Stimulated activated memory B cell treated with anti-CD40 and anti-IgM and Interleukin-4, amounts not matched to agents 10 μg/mL and 1 μg/mL and 100 μg/mL, for 72 hours (primary cell): ENCODE data around the gene RNF103.

Source experiments
- ATAC-seq: fragments of 150-1000 bp; cut with Tn5 transposase; 2 replicates; pipeline ENCODE4 v1.10.0; 2021
- H3K27ac Mint-ChIP-seq: one replicate; pipeline ENCODE4 v1.8.0; 2022; ENCODE audit warnings: mild to moderate bottlenecking, mixed read lengths
- H3K27me3 Mint-ChIP-seq: one replicate; pipeline ENCODE4 v1.8.0; 2022; ENCODE audit warnings: mixed read lengths
- H3K36me3 Mint-ChIP-seq: one replicate; pipeline ENCODE4 v1.8.0; 2022; ENCODE audit warnings: mixed read lengths
- H3K4me1 Mint-ChIP-seq: one replicate; pipeline ENCODE4 v1.8.0; 2022; ENCODE audit warnings: mixed read lengths
- H3K4me3 Mint-ChIP-seq: one replicate; pipeline ENCODE4 v1.8.0; 2022; ENCODE audit warnings: mild to moderate bottlenecking, moderate library complexity, mixed read lengths
- H3K9me3 Mint-ChIP-seq: one replicate; pipeline ENCODE4 v1.8.0; 2022; ENCODE audit warnings: mixed read lengths

The RNF103 gene

DNA sequence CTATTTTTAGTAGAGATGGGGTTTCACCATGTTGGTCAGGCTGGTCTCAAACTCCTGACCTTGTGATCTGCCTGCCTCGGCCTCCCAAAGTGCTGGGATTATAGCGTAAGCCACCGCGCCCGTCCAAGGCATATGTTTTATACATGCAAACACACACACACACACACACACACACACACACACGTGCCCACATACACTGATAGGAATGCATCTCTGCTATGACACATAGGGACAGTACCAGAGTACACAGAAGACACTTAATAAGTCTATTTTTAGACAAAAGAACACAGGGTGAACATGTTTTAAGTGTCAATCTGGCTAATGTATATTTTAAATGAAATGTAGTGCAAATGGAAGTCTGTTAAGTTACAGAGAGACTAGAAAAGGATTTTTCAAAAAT lies 10.7 kb upstream of the RNF103 start:
- no peak for ATAC-seq
- no peaks in the 10 kb centered on the region for H3K4me1 Mint-ChIP-seq
- no peaks in the 10 kb centered on the region for H3K36me3 Mint-ChIP-seq
- H3K27ac Mint-ChIP-seq, result no peak overlapping the region
- H3K4me3 Mint-ChIP-seq, result no peak overlapping the region
- H3K27me3 Mint-ChIP-seq, result peaks cover 5% of the 10 kb centered on the region
- H3K9me3 Mint-ChIP-seq, result no peaks in the 10 kb centered on the region

DNA sequence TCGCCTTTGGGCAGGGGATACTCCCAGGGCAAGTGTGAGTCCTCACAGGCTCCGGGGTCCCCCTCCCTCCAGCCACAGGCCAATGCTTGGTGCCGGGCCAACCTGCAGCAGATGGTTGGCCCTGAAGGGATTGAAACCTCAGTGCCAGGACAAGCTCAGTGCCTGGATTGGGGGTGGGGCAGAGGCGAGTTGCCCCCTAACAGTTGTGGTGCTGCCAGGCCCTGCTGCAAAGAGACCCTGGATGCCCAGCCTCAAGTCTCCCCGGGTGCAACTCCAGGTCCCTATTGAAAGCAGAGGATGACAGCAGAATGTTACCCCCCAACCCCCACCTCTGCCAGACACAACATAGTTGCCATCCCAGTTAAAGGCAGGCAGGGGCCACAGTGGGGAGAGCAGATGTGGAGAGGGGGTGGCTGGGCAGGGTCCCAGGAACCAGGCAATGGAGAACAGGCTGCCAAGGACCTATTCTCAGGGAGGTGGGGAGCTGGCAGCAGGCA lies 9.5 kb upstream of the RNF103 start:
- H3K9me3 Mint-ChIP-seq, result no peaks in the 10 kb centered on the region
- no peak overlapping the region for H3K4me3 Mint-ChIP-seq
- no peaks in the 10 kb centered on the region for H3K36me3 Mint-ChIP-seq
- no peak overlapping the region for H3K27ac Mint-ChIP-seq
- ATAC-seq, result no peak
- H3K4me1 Mint-ChIP-seq, result no peaks in the 10 kb centered on the region
- peaks cover 12% of the 10 kb centered on the region for H3K27me3 Mint-ChIP-seq

DNA sequence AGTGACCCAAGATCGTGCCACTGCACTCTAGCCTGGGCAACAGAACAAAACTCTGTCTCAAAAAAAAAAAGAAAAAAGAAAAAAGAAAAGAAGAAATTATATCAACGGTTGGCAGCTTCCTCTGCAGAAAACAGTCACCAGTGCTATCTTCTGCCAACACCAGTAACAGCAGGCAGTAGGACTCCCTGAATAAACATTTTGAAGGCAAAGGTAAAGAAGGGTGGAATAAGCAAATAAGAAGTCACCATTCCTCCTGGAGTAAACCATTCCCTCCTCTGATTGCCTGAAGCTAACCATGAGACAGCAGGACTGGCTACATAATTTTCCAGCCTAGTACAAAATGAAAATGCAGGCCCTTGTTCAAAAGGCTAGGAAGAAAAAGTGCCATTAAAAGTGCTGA lies 9.0 kb upstream of the RNF103 start:
- H3K4me1 Mint-ChIP-seq, result no peaks in the 10 kb centered on the region
- ATAC-seq, result no peak
- peaks cover 12% of the 10 kb centered on the region for H3K27me3 Mint-ChIP-seq
- no peak overlapping the region for H3K4me3 Mint-ChIP-seq
- no peak overlapping the region for H3K27ac Mint-ChIP-seq
- H3K36me3 Mint-ChIP-seq, result no peaks in the 10 kb centered on the region
- no peaks in the 10 kb centered on the region for H3K9me3 Mint-ChIP-seq

DNA sequence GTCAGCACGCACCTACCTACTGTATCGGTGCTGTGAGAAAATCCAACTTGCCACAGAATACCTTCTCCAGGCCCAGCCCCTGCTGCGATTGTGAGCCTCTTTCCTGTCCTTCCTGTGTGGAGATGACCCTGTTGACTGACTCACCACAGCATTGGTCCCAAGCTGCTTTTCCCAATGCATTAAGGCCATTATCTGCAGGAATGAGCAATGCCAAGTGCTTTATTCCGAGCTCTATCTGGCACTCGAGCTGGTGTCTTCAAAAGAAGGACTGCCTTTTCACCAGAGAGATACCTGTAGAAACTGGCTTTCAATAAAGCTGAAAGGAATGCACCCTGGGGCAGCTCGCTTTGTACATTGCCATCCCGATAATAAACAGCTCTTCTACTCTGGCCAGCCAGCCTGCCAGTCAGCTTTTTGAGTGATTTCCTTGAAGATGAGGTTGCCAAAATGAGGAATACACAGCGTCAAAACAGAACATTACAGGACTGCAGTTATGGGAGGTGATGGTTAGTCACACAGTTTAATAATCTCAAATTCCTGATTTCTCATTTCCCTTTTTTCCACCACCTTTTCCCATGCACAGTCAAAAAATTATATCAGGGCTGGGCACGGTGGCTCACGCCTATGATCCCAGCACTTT lies 8.3 kb upstream of the RNF103 start:
- ATAC-seq, result no peak
- no peak overlapping the region for H3K27ac Mint-ChIP-seq
- no peaks in the 10 kb centered on the region for H3K9me3 Mint-ChIP-seq
- peaks cover 12% of the 10 kb centered on the region for H3K27me3 Mint-ChIP-seq
- no peaks in the 10 kb centered on the region for H3K36me3 Mint-ChIP-seq
- no peaks in the 10 kb centered on the region for H3K4me1 Mint-ChIP-seq
- no peak overlapping the region for H3K4me3 Mint-ChIP-seq

DNA sequence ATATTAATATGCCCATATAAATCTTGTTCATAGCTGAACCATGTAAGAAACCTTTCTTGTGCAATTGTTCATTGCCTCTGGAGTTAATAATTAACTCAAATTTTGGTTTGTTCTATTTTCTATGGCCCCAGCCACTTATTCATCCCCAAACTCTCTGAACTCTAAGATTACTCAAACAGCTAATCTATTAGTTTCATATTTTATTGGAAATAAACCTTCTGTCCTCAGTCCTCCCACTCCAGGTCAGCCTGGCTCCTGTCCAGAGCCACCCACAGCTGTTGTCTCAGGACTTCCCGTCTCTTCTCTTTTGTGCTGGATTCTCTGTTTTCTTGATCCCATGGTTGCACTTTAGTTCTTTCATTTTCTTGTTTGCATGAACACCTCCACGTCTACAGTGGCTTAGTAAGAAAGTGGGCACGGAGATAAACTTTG lies 4.4 kb upstream of the RNF103 start:
- Mint-ChIP-seq H3K27me3 (peaks cover 12% of the 10 kb centered on the region), H3K4me1 (no peaks in the 10 kb centered on the region), H3K4me3 (no peak overlapping the region), H3K9me3 (no peaks in the 10 kb centered on the region), H3K27ac (no peak overlapping the region), H3K36me3 (no peaks in the 10 kb centered on the region)
- ATAC-seq, result no peak

DNA sequence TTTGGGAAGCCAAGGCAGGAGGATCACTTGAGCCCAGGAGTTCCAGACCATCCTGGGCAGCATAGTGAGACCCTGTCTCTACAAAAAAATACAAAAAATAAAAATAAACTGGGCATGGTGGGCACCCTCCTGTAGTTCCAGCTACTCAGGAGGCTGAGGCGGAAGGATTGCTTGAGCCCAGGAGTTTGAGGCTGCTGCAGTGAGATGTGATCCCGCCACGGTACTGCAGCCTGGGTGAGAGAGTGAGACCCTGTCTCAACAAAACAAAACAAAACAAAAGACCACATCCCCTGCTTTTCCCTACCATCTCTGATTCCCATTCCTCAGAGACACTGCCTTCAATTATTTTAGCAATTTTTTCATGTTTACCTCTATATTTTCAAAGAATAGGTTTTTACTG lies 3.9 kb upstream of the RNF103 start:
- Mint-ChIP-seq H3K36me3 (no peaks in the 10 kb centered on the region), H3K4me1 (peaks cover 1% of the 10 kb centered on the region), H3K9me3 (no peaks in the 10 kb centered on the region), H3K27me3 (peaks cover 12% of the 10 kb centered on the region), H3K4me3 (no peak overlapping the region), H3K27ac (no peak overlapping the region)
- ATAC-seq, result no peak

DNA sequence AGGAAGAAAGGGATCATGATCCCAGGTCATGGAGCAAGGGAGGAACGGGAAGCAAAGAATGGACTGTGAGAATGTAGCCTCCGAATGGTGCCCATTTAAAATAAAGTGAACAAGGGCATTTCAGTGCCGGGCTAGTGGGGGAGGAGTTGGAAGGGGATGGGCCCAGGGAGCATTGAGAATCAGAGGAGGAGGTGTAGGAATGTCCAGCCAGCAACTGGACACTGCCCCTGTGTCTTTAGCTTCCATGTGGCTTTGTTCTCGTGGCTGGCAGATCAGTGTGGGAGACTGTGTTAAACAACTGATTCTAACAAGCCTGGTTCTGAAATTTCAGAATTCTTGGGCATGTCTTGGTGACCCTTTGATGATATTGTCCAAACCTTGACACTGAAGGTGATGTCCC lies 1.4 kb upstream of the RNF103 start:
- peaks cover 3% of the 10 kb centered on the region for H3K36me3 Mint-ChIP-seq
- peak overlapping the region; percentile 99 for H3K27ac Mint-ChIP-seq
- H3K9me3 Mint-ChIP-seq, result no peaks in the 10 kb centered on the region
- no peak for ATAC-seq
- no peak overlapping the region for H3K4me3 Mint-ChIP-seq
- peaks cover 17% of the 10 kb centered on the region for H3K4me1 Mint-ChIP-seq
- H3K27me3 Mint-ChIP-seq, result peaks cover 12% of the 10 kb centered on the region

DNA sequence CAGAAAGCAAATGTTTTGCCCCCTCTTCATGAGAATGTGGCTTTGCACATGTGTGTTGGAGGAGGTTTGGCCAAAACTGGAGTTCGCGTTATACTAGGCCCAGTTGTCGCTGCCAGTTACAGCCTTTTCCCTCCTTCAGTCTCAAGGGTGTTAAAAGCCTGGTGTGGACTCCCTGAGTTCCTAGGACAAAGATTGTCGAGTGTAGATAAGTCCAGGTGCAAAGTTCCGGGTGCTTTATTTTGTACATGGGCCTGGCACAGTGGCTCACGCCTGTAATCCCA lies 542 bp upstream of the RNF103 start:
- Mint-ChIP-seq H3K27ac (peak overlapping the region; percentile 99), H3K4me1 (peaks cover 17% of the 10 kb centered on the region), H3K9me3 (no peaks in the 10 kb centered on the region), H3K27me3 (peaks cover 6% of the 10 kb centered on the region), H3K36me3 (peaks cover 10% of the 10 kb centered on the region), H3K4me3 (peak overlapping the region; percentile 72)
- no peak for ATAC-seq

DNA sequence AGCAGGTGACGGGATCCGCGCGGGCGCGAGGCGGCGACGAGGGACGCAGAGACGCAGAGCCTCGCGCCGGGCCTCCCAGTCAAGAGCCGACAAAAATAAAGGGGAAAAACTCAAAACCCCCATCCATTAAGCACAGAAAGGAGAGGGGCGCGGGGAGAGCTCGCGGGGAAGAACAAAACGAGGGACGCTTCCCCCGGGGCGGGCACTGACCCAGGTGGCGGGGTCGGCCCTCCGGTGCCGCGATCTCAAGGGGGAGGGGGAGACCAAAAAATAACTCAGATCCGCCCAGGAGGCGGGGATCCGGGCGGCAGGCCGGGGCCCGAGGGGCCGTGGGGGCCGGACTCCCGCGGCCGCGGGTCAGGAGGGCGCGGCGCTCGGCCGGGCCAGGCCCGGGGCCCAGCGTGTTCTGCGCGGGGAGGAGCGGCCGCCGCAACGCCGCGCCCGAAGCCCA lies 597 bp downstream of the RNF103 start:
- Mint-ChIP-seq H3K36me3 (peaks cover 10% of the 10 kb centered on the region), H3K27me3 (no peaks in the 10 kb centered on the region), H3K27ac (peak overlapping the region; percentile 99), H3K4me1 (peaks cover 22% of the 10 kb centered on the region), H3K4me3 (peak overlapping the region; percentile 92), H3K9me3 (no peaks in the 10 kb centered on the region)
- peak; percentile 79 for ATAC-seq

DNA sequence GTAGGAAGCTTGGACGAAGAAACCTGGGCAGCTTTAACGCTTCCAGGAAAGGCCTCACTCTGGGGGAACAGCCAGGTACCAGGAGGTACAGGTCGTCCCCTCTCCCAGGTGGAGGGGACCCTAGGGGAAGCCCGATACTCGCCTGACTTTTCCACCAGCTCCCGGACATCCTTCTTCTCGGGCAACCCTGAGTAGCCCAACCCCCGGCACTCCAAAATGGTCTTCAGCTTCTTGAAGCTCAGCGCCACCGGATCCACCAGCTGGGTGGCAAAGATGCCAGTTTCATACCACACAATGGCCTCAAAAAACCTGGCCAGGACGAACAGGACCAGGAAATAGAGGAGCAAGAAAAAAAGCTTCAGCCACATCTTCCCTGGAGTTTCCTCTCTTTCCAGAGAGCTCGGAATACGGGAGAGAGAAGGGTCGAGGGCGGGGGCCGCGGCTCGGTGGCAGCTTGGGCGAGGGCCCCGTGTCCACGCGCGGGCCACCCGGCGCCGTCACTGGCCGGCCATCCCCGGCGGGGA lies 1.1 kb downstream of the RNF103 start:
- peaks cover 22% of the 10 kb centered on the region for H3K4me1 Mint-ChIP-seq
- peak overlapping the region; percentile 92 for H3K4me3 Mint-ChIP-seq
- peaks cover 10% of the 10 kb centered on the region for H3K36me3 Mint-ChIP-seq
- H3K27me3 Mint-ChIP-seq, result no peaks in the 10 kb centered on the region
- no peaks in the 10 kb centered on the region for H3K9me3 Mint-ChIP-seq
- ATAC-seq, result no peak
- peak overlapping the region; percentile 99 for H3K27ac Mint-ChIP-seq

DNA sequence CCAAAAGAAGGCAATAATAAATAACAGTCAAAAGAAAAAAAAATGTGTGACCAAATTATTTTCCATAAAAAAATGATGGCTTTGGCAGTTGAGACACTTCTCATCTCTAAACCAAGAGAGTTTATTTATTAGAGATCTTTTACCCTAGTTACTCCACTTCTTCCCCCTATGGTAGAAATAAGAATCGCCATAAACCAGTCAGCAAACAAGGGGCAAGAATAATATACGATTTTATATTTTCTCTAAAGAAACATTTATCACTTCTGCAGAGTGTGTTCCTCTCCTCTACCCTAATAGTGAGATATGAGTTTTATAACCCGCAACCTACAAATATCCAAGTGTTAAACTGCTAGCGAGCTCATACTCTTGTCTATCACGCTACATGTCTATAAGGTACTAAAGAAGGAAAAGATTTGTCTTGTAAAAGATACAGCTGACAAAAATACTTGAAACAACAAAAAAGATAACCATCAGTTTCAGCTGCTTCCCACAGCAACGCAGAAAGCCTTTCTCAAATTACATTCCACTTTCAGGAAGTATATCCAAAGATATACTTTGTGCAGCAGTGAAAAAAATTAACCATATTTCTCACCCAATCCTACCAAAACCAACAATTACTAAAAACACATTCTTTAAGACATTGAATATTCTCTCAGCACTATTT lies 2.3 kb downstream of the RNF103 start:
- peak overlapping the region; percentile 92 for H3K4me3 Mint-ChIP-seq
- no peaks in the 10 kb centered on the region for H3K27me3 Mint-ChIP-seq
- no peaks in the 10 kb centered on the region for H3K9me3 Mint-ChIP-seq
- peaks cover 16% of the 10 kb centered on the region for H3K36me3 Mint-ChIP-seq
- H3K27ac Mint-ChIP-seq, result peak overlapping the region; percentile 99
- peaks cover 27% of the 10 kb centered on the region for H3K4me1 Mint-ChIP-seq
- ATAC-seq, result no peak

DNA sequence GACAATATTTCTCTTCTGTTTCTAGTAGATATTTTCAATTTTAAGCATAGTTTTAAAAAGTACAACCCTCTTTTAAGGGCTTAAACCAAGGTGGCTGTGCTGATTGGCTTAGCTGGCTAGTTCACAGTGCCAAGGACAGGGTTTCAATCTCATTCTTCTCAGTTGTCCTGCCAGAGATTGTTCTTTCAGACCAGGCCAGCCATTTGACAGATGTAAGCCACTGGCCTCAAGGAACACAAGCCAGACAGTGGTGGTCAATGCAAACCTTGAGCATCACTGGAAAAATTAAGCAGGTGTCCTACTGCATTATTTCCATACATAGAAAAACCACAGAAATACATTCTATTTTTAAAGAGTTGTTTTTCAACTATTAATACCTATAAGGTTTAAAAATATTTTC lies 5.9 kb downstream of the RNF103 start:
- Mint-ChIP-seq H3K4me1 (peaks cover 27% of the 10 kb centered on the region), H3K4me3 (no peak overlapping the region), H3K9me3 (no peaks in the 10 kb centered on the region), H3K27ac (no peak overlapping the region), H3K36me3 (peaks cover 36% of the 10 kb centered on the region), H3K27me3 (no peaks in the 10 kb centered on the region)
- ATAC-seq, result no peak

DNA sequence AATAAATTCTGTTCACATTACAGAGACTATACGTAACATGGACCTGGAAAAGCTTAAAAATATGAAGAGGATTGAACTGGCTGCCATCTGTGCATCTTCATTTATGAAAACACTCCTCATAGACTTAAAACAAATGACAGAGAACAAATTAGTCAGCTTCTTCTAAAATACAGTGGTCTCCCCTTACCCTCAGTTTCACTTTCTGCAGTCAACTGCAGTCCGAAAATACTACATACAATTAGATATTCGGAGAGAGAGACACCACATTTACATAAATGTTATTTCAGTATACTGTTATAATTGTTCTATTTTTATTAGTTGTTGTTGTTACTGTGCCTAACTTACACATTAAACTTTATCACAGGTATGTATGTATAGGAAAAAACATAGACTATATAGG lies 6.5 kb downstream of the RNF103 start:
- peaks cover 22% of the 10 kb centered on the region for H3K4me1 Mint-ChIP-seq
- H3K36me3 Mint-ChIP-seq, result peaks cover 36% of the 10 kb centered on the region
- H3K4me3 Mint-ChIP-seq, result no peak overlapping the region
- no peaks in the 10 kb centered on the region for H3K9me3 Mint-ChIP-seq
- ATAC-seq, result no peak
- no peak overlapping the region for H3K27ac Mint-ChIP-seq
- no peaks in the 10 kb centered on the region for H3K27me3 Mint-ChIP-seq

DNA sequence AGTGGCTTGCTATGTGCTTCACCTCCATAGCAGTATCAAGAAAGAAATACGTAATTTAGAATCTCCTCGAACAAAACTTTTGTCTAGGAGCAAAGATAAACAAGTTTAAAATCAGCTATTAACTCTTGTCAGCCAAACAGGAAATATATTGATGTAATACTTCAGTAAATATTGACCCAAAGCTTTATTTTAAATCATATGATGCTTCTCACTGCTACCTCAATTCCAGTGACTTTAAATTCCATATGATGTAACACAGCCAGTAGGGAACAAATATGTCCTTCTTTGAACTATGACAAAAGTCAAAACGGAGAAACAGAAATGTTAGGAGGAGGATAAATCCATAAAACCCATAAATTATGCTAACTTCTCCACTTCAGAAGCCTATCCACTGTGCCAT lies 7.2 kb downstream of the RNF103 start:
- Mint-ChIP-seq H3K9me3 (no peaks in the 10 kb centered on the region), H3K4me3 (no peak overlapping the region), H3K4me1 (peaks cover 15% of the 10 kb centered on the region), H3K27me3 (no peaks in the 10 kb centered on the region), H3K36me3 (peaks cover 40% of the 10 kb centered on the region), H3K27ac (no peak overlapping the region)
- ATAC-seq, result no peak

DNA sequence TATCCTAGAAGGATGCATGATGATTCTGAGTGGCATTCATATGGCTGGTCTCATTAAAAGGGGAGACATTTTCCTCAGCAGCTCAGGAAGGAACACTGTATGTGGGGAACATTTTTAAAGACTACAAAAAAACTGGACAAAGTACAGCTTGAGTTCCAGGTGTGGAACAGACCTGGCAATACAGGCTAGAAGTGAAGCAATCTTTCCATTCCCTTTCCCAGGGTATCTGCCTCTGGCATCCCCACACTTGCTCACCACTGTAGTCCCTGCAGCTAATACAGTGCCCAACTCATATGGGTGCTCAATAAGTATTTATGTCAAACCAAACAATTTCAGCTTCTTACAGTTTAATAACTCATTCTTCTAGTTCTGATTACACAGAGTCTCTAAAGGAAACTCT lies 8.1 kb downstream of the RNF103 start:
- no peak for ATAC-seq
- H3K9me3 Mint-ChIP-seq, result no peaks in the 10 kb centered on the region
- H3K4me1 Mint-ChIP-seq, result peaks cover 10% of the 10 kb centered on the region
- H3K27ac Mint-ChIP-seq, result no peak overlapping the region
- H3K27me3 Mint-ChIP-seq, result no peaks in the 10 kb centered on the region
- H3K4me3 Mint-ChIP-seq, result no peak overlapping the region
- peaks cover 49% of the 10 kb centered on the region for H3K36me3 Mint-ChIP-seq

DNA sequence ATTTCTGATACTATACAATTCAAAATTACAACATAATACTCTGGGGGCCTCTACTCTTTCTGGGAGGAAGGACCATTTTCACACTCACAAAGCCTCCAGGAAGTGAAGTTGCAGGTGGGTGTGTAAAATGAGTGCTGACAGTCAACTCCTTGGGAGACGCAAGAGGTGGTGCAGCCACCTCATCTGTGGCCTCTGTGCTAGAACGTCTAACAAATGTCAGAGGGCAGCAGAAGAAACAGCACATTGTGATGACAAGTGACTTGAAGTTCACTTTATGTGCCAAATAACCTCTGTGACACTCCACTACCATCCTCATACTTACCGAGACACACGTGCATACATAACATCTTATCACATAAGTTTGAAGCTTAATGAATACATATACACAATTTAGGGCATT lies 10.2 kb downstream of the RNF103 start:
- H3K27ac Mint-ChIP-seq, result no peak overlapping the region
- H3K9me3 Mint-ChIP-seq, result no peaks in the 10 kb centered on the region
- ATAC-seq, result no peak
- peaks cover 10% of the 10 kb centered on the region for H3K4me1 Mint-ChIP-seq
- H3K36me3 Mint-ChIP-seq, result peaks cover 53% of the 10 kb centered on the region
- no peak overlapping the region for H3K4me3 Mint-ChIP-seq
- no peaks in the 10 kb centered on the region for H3K27me3 Mint-ChIP-seq
